HG03025 (cell line): Measurements from ENCODE around the gene ABCD1.
"Not testable (repeated sequence)": the region's sequence is repeated elsewhere in the genome, so short reads cannot be mapped to it uniquely, and the experiment has no call there.

Experiments used
- ATAC-seq: cut with Tn5 transposase; IDR thresholded peaks from one replicate; pipeline ENCODE4 v1.9.1; 2021; ENCODE audit warnings: mild to moderate bottlenecking, moderate library complexity; ENCODE audit not compliant: unreplicated experiment, low FRiP score

ABCD1 gene

GRCh38 chrX:153746991-153747390, 22.3 kb downstream of the ABCD1 start:
- ATAC-seq, result not testable (repeated sequence)

- ATAC-seq, result not testable (repeated sequence)
Observed at GRCh38 chrX:153749017-153749416, 24.4 kb downstream of the ABCD1 start.

GRCh38 chrX:153750127-153750774, 25.6 kb downstream of the ABCD1 start:
- no peak for ATAC-seq

GRCh38 chrX:153755136-153755535, 30.5 kb downstream of the ABCD1 start:
- ATAC-seq, result no peak

- ATAC-seq, result no peak
Observed at GRCh38 chrX:153761863-153762262, 37.2 kb downstream of the ABCD1 start.

GRCh38 chrX:153762626-153763173, 38.0 kb downstream of the ABCD1 start:
- ATAC-seq, result no peak

- no peak for ATAC-seq
Observed at GRCh38 chrX:153763298-153763932, 38.8 kb downstream of the ABCD1 start.

GRCh38 chrX:153763989-153764755, 39.5 kb downstream of the ABCD1 start, which contains the start of gene PLXNB3:
Gene PLXNB3 (plus strand): TSS chrX:153764249. CDS start chrX:153765536, 1,287 bp downstream.
- ATAC-seq, result no peak

- ATAC-seq, result no peak
Observed at GRCh38 chrX:153764786-153765137, 40.1 kb downstream of the ABCD1 start.

GRCh38 chrX:153765138-153766079, 40.8 kb downstream of the ABCD1 start:
- ATAC-seq, result no peak

- ATAC-seq, result no peak
Observed at GRCh38 chrX:153766098-153766817, 41.6 kb downstream of the ABCD1 start.

- no peak for ATAC-seq
Observed at GRCh38 chrX:153766871-153767673, 42.4 kb downstream of the ABCD1 start.

- no peak for ATAC-seq
Observed at GRCh38 chrX:153767674-153768055, 43.0 kb downstream of the ABCD1 start.

- no peak for ATAC-seq
Observed at GRCh38 chrX:153768311-153769157, 43.9 kb downstream of the ABCD1 start.

- no peak for ATAC-seq
Observed at GRCh38 chrX:153769158-153769864, 44.7 kb downstream of the ABCD1 start.

GRCh38 chrX:153769865-153770600, 45.4 kb downstream of the ABCD1 start:
- ATAC-seq, result no peak
